HG02943 (cell line): ENCODE results near the gene TRIM67.
"Not testable (repeated sequence)": the region's sequence is repeated elsewhere in the genome, so short reads cannot be mapped to it uniquely, and the experiment has no call there.

ENCODE experiments used
- ATAC-seq: cut with Tn5 transposase; IDR thresholded peaks from one replicate; pipeline ENCODE4 v1.9.1; 2021; ENCODE audit warnings: mild to moderate bottlenecking, low read depth, moderate library complexity; ENCODE audit not compliant: unreplicated experiment

Gene TRIM67

DNA sequence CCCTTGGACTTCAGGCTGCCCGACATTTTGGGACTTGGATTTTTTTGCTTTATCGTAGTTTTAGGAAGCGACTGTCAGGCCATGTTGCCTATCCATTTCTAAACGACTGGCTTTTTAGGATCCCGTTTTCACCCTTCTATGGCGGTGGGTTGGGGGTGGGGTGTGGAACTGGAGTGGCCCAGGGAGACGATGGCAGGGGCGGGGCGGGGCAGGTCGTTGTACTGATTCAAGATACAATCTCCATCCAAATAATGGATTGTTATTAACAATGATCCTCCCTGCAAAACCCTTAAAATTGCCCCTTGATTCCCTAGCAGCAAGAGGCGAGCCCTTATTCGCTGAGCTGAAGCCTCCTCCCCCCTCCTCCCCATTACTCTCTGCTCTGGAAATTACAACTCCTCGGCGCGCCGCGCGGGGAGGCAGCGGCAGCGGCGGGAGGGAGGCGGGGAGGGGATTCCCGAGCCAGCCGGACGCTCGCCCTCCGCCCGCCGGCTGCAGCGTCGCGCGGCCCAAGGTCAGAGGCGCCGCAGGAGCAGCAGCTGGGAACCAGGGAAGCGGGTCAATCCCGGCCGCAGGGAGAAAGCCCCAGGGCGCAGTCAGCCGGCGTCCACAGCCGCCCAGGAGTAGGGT lies at the start of gene TRIM67:
Gene TRIM67, plus strand, starts transcription at position 392 of the 630 bp plus-strand sequence. CDS start 912 bp downstream, outside the sequence.
- ATAC-seq = no peak

DNA sequence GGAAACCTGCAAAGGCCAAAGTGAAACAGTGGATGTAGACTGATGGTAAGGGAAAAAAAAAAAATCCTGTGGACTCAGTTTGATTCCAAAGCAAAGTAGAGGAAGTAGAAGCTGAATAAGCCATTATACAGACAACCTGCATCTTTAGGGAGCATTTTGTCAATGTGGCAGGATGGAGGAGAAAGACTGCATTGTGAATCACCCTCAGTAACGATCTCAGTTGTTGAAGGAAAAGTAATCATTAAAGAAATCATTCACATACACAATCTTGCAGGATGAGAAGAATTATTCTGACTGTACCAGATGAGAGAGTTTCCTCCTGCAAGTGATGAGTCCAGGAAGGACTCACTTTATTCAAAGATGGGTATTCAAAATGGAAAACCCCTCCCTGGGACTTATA lies 45.1 kb upstream of the TRIM67 start:
- no peak for ATAC-seq

DNA sequence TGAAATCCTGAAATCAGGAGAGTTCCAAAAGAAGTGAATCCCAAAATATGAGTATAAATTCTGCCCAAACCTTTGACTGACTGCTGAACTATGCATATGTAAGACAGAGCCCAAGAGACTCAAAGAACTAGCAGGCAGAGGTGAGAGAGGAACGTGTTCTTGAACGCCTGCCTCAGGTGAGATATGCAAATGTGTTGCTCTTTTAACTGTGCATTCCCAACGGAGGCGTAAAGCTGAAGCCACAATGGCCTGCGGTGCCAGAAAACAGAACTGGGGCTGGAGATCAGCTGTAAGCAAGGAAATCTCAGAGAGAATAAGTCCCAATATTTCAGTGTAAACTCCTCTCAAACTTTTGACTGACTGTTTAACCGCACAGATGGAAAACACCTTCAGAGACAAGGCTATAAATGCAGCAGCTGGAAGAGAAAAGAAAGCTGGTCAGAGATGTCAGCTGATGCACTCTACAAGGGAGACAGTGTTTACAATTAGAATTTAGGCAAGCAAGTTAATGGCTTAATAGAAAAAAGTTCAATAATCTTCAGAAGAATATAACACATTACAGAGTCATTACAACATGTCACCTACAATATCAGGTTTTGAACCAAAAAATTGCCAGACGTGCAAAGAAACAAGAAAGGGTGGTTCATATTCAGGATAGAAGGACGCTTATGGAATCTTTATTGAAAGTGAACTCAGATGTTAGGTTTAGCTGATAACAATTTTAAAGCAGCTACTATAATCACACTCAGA lies 43.0 kb upstream of the TRIM67 start:
- ATAC-seq = no peak

DNA sequence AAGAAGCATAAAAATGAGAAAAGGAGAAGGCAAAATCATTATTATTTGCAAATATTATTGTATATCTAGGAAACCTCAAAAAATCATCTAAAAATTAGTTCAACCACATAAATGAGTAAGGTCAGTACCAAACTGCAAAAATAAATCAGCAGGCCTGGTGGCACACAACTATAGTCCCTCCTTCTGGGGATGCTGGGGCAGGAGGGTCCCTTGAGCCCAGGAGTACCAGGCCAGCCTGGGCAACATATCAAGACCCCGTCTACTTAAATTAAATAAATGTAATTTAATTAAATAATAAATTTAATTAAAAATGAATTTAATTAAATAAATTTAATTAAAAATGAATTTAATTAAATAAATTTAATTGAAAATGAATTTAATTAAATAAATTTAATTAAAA lies 40.3 kb upstream of the TRIM67 start:
- ATAC-seq = no peak

DNA sequence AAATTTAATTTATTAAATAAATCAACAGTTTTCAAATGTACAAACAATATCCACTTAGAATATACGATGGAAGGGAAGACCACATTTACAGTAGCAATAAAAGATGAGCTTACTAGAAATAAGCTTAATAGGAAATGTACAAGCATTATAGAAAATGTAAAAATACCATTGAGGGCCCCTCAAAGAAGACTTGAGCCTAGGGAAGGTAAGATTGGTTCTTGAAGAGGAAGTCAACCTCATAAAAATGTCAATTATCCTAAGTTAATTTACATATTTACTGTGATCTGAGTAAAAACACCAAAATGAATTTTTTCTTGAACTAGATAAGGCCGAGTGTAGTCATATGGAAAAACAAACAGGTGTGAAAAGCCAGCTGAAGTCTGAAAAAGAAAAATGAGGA lies 39.7 kb upstream of the TRIM67 start:
- no peak for ATAC-seq

DNA sequence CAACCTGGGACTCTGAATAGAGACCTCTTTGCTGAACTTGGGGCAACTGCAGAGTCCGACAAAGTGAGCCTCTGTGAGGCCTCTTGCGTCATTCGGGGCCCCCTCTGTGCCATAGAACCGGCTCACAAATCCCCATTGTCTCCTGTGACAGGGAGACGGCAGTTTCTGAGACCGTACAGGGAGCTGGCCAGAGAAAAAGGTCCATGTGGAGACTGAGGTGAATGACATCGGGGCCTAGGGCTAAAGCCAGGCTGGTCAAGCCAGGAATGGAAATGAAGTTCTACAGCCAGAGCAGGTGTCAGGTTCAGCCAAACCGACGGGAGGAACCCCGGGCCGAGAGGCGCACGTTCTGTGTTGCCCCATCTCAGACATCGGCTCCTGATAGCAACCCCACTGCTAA lies 37.1 kb upstream of the TRIM67 start:
- ATAC-seq = no peak

DNA sequence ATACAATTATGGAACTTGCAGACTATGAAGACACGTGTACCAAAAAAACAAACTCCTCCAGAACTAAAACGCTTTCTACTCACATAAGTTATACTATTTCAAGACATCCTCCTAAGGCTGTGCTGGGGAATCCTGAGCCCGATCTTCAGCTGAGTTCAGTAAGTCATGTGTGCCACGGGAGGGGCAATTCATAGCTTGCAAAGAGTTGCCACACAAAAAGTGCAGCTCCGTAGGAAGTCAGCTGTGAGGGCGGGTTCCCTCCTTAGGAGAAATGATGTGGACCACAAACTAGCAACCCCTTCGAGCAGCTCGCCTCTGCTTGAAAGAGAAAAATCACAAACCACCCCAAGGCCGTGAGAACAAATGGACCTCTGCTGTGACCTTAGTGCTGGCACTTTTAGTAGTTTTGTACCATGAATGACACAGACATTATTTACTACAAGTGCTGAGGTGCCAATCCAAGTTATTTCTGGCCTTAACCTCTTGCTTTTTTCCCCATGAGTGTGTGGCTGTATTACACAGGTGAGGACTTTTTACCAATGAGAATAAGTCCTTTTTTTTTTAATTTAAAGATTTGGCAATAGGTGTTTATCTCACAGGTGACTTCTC lies 35.8 kb upstream of the TRIM67 start:
- no peak for ATAC-seq

DNA sequence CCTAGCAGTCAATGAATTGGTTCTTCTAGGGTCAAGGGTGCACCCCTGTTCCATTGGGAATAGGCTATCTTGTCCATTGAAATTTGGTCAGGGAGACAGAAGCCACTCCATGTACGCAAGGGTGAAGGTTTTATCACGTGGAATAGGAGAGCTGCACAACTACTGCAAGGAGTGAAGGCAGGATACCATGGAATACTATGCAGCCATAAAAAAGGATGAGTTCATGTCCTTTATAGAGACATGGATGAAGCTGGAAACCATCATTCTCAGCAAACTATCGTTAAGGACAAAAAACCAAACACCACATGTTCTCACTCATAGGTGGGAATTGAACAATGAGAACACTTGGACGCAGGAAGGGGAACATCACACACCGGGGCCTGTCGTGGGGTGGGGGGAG lies 34.8 kb upstream of the TRIM67 start:
- ATAC-seq = not testable (repeated sequence)

DNA sequence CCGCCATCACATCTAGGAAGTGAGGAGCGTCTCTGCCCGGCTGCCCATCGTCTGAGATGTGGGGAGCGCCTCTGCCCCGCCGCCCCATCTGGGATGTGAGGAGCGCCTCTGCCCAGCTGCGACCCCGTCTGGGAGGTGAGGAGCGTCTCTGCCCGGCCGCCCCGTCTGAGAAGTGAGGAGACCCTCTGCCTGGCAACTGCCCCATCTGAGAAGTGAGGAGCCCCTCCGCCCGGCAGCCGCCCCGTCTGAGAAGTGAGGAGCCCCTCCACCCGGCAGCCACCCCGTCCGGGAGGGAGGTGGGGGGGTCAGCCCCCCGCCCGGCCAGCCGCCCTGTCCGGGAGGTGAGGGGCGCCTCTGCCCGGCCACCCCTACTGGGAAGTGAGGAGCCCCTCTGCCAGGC lies 33.4 kb upstream of the TRIM67 start:
- not testable (repeated sequence) for ATAC-seq

DNA sequence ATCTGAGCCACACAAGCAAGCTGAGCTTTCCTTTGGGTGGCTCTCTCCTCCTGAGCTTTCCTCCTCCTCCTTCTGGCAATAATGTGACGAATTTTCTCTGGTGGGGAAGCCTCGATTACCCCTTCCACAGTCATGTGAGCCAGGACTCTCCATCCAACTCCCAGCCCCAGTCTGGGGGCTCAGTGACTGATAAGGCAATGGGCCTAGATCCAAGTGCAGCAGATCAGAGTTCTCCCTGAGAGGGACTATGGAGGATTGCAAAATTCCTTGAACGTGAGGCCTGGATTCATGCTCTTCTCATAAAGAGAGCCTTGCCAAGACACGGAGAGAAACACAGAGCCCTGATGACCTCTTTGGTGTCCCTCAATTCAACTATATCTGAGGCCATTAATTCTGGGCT lies 31.3 kb upstream of the TRIM67 start:
- no peak for ATAC-seq

DNA sequence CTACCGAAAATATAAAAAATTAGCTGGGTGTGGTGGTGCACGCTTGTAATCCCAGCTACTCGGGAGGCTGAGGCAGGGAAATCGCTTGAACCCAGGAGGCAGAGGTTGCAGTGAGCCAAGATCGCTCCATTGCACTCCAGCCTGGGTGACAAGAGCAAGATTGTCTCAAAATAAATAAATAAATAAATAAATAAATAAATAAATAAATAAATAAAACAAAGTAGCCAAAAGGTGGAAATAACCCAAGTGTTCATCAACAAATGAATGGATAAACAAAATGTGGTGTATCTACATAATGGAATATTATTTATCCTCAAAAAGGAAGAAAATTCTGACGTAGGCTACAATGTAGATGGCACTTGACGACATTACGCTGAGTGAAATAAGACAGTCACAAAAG lies 29.3 kb upstream of the TRIM67 start:
- ATAC-seq = not testable (repeated sequence)

DNA sequence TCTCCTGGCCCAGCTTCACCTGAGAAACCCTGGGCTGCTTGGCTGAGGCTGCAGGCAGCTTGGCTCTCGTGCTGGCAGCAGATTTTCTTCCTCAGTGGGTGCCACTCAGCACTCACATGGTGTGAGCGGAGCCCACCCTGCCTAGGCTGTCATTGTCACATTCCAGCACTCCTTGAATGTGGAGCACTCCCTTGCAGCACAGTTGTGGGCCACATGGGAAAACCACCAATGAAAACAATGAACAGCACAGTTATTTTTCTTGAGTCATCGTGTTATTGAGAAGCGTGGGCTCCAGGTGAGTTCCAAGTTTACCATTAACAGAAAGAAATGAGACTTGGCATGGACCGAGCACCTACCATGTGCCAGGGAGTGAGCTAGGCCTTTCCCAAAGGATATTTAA lies 27.2 kb upstream of the TRIM67 start:
- no peak for ATAC-seq

DNA sequence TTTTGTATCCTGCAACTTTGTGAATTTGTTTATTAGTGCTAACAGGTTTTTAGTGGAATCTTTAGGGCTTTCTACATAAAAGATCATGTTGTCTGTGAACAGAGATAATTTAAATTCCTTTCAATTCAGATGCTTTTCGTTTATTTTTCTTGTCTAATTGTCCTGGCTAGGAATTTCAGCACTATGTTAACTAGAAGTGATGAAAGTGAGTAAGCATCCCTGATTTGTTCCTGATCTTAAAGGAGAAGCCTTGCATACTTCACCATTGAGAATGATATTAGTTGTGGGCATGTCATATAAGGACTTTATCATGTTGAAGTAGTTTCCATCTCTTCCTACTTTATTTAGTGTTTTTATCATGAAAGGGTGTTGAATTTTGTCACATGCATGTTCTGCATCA lies 23.6 kb upstream of the TRIM67 start:
- ATAC-seq = no peak

DNA sequence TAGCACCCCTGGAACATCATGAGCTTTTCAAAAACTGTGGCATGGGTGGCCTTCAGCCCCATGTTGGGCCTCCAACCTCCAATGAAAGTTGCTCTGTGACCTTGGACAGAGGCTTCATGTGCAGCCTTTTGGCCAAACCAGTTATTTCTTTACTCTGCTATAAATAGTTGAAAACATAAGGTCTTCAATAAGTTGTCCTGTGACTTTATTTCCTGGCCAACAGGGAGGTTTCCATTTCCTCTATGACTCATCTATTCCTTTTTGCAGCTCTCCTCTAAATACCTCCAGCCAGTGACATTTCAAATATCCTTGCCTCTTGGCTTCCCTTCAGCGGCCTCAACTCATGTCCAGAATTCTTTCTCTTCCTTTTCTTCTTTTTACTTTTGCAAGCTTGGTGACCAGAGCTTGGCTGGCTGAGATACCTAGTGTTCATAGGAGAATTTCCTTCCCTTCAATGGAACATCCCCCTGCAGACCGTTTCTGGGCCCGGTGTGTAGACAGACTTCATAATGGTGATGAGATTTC lies 22.7 kb upstream of the TRIM67 start:
- ATAC-seq = no peak

DNA sequence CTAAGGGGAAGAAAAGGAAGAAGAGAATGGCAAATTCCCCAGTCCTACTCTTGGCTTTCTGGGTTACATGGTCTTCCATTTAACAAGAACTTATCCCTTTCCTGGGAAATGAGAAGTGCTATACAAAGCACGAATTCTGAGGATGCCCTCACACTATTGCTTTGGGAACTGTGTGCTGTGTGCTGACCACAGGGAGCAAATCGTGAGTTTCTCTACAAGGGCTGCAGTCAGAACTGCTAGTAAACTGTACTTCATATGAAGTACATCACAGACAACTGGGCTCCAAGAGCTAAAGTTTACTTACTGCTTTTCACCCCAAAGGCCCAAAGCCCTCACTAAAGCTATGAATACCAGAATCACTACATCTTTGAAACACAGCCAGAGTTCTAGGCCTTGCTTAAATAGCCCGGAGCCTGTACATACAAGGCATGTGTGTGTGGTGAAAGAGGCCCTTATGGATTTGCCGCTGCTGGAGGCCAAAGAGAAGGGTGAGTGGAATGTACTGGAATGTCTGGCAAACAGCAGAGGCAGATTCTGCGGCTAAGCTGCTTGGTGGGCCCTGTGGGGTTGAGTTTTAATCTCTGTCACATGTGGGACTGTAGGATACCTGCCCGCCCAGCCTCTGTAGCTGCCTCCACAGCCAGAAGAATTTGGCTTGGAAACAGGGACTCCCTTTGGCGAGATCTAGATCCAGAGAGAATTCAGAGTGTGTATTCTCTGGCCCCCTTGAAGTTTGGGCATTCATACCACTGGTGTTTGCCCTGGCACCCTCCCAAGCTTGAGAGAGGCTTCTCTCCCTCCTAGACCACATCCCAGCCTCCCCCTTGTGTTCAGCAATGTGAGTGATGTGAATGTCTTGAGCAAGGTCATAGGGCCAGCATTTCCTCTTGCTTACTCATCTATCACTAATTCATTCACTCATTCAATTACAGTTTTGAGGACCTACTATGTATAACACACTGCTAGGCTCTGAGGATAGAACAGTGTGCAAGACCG lies 21.9 kb upstream of the TRIM67 start:
- no peak for ATAC-seq

DNA sequence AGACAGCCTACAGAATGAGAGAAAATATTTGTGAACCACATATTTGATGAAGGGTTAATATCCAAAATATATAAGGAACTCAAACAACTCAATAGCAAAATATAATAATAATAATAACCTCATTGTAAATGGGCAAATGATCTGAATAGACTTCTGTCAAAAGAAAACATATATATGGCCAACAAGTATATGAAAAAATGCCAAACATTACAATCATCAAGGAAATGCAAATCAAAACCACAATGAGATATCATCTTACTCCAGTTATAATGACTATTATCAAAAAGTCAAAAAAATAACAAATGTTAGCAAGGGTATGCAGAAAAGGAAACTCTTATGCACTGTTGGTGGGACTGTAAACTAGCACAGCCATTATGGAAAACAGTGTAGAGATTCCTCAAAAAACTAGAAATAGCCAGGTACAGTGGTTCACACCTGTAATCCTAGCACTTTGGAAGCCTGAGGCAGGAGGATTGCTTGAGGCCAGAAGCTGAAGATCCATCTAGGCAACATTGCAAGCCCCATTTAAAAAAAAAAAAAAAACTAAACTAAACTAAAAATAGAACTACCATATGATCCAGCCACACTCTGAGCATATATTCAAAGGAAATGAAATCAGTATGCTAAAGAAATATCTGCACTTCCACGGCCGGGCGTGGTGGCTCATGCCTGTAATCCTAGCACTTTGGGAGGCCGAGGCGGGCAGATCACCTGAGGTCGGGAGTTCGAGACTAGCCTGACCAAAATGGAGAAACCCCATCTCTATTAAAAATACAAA lies 17.3 kb upstream of the TRIM67 start:
- ATAC-seq = no peak

DNA sequence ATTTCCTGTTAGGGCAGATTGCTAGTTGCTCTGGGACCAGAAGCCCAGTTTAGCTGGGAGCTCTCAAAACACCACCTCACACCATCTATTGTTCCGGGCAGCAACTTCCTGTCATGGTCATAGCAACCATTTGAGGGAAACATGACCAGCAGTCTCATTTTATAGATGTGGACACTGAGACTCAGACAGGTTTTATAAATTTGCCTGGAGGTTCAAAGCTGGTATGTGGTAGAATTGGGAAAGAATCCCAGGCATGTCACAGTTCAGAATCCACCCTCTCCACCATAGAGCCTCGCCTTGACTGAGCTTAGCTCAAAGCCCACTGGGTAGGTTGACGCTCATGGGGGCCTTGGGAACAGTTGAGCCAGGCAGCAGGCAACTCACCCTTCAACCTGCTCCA lies 14.0 kb upstream of the TRIM67 start:
- ATAC-seq = no peak

DNA sequence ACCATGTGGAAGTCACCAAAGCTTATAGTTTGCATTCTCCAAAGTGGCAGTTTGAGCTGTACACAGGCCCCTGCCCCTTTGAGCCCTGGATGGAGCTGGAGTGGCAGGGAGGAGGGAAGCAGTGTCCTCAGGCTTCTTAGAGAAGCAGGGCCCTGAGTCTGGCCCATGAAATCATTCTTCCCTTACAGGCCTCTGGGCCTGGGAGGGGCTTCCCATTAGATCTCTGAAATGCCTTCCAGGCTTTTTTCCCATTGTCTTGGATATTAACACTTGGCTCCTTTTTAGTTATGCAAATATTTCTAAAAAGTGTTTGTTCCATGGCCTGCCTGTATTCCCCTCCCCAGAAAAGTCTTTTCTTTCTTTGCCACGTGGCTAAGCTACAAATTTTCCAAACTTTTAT lies 10.0 kb upstream of the TRIM67 start:
- no peak for ATAC-seq

DNA sequence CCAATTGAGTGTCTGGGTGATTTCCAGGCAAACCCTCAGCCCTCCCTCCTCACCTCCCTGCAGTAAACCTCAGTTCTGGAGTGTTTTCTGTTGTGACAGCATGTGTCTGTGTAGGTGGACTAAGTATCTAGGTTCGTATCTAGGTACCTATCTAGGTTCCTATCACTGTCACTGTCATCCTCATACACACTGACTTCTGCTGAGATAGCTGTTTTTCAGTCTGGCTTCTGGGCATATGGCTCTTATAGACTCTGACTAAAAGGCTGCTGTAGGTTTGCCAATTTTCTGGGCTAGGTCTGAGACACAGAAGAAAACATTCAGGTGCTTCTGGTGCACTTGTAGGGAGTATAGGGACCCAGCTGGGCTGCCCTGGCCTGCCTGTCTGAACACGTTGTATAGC lies 8.1 kb upstream of the TRIM67 start:
- no peak for ATAC-seq

DNA sequence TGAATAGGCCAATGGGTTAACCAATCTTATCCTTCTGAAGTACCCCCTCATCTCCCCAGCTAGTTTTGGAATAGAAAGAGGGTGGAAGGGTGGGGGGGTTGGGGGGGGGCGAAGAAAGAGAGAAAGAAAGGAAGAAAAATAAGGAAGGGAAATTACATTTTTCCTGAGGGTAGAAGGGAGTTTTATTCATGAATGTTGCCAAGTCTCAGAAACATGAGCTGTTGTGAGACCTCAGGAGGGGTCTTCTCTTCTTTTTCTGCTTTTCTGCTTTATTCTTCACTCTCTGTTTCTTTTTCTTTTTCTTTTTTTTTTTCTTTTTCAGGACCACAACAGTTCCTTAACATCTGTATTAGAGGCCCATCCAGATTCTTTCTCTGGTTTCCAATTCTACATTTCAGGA lies 6.0 kb upstream of the TRIM67 start:
- ATAC-seq = no peak
